ENCODE measurements around the gene PMF1. TPM values are rescaled to one million over a fixed set of nuclear protein-coding genes. Genes with fewer than 3 reads are reported as not detected.

Gene PMF1
- polyA plus RNA-seq, 2 of the 4 experiments (the other 2 are of a cell fraction): 59.8 to 63.9 TPM

- CTCF ChIA-PET: interaction anchor here (0.6 to 2.6 kb wide), 5 partner anchors 8 to 140 kb away, joined by 3 to 9 read pairs (median 3); no protein-coding TSS in a partner anchor
- Histone ChIP-seq H3K4me1 (peaks cover 21% of the 10 kb centered on the region), H3K4me2 (no peak overlapping the region), H3K4me3 (no peak overlapping the region), H3K27ac (no peak overlapping the region), H3K9me3 (no peaks in the 10 kb centered on the region)
- POLR2A ChIA-PET: no interaction called here
- no peak for FAIRE-seq
- ATAC-seq: no peak
- WGBS (ENCODE audit: missing lambda C conversion rate): 94% methylated on average over 11 of the region's 21 CpGs
- no peak for DNase-seq (ENCODE audit: low read depth in 1 of 2, low spot score in 1 of 2)
- TF ChIP-seq NPAS2 (CRISPR knock-in tag; IDR thresholded peaks at IDR 0.05; ENCODE audit: borderline replicate concordance) (no peak), ZFP36 (IDR thresholded peaks at IDR 0.05; ENCODE audit: borderline replicate concordance, partially characterized antibody) (no peak), ATOH8 (CRISPR knock-in tag; IDR thresholded peaks at IDR 0.05; ENCODE audit: low read depth) (no peak), MAX (IDR thresholded peaks at IDR 0.05) (no peak), ZSCAN20 (CRISPR knock-in tag; IDR thresholded peaks at IDR 0.05) (no peak), ESRRA (IDR thresholded peaks at IDR 0.05; ENCODE audit: borderline replicate concordance, low read length) (no peak), CHD4 (IDR thresholded peaks at IDR 0.05; ENCODE audit: borderline replicate concordance) (no peak), JUN (IDR thresholded peaks at IDR 0.05) (no peak)
Observed at GRCh38 chr1:156285437-156285836, 72.6 kb downstream of the PMF1 start.

GRCh38 chr1:156286061-156286460 lies 73.3 kb downstream of the PMF1 start:
- WGBS (ENCODE audit: missing lambda C conversion rate): 93% methylated on average over 8 of the region's 8 CpGs

More at GRCh38 chr1:156286061-156286460, 73.3 kb downstream of the PMF1 start:
- FAIRE-seq (no peak), DNase-seq (ENCODE audit: low read depth in 1 of 2, low spot score in 1 of 2) (no peak), ATAC-seq (no peak)
- Histone ChIP-seq H3K4me1 (peaks cover 16% of the 10 kb centered on the region), H3K4me3 (no peak overlapping the region), H3K4me2 (no peak overlapping the region), H3K27ac (no peak overlapping the region), H3K9me3 (no peaks in the 10 kb centered on the region)
- POLR2A ChIA-PET: interaction anchor here (0.6 kb wide), 1 partner anchor 215 kb away, joined by 3 read pairs; no protein-coding TSS in a partner anchor
- TF ChIP-seq TP53 (CRISPR knock-in tag; IDR thresholded peaks at IDR 0.05) (no peak), HMGXB4 (CRISPR knock-in tag; IDR thresholded peaks at IDR 0.05; ENCODE audit: borderline replicate concordance) (no peak), E2F6 (IDR thresholded peaks at IDR 0.05; ENCODE audit: borderline replicate concordance, low read depth) (no peak), GATA3 (IDR thresholded peaks at IDR 0.05; ENCODE audit: borderline replicate concordance) (no peak), HEYL (CRISPR knock-in tag; IDR thresholded peaks at IDR 0.05) (no peak), ZC3H11A (IDR thresholded peaks at IDR 0.05) (no peak), KDM1A (IDR thresholded peaks at IDR 0.05; ENCODE audit: low read depth) (no peak), ATOH8 (CRISPR knock-in tag; IDR thresholded peaks at IDR 0.05; ENCODE audit: low read depth) (no peak), PBX3 (IDR thresholded peaks at IDR 0.05) (no peak), RNF2 (IDR thresholded peaks at IDR 0.05; ENCODE audit: borderline replicate concordance, low read depth) (no peak), POLR2A (IDR thresholded peaks at IDR 0.05; ENCODE audit: low read length) (no peak), KDM5A (IDR thresholded peaks at IDR 0.05) (no peak), EHMT2 (IDR thresholded peaks at IDR 0.05; ENCODE audit: low read depth) (no peak), HOXB13 (CRISPR knock-in tag; IDR thresholded peaks at IDR 0.05; ENCODE audit: low read depth) (no peak), HOXA7 (CRISPR knock-in tag; IDR thresholded peaks at IDR 0.05) (no peak), FOSL2 (IDR thresholded peaks at IDR 0.05) (no peak), FOSL2 (CRISPR knock-in tag; IDR thresholded peaks at IDR 0.05) (no peak)
- CTCF ChIA-PET: interaction anchor here (1.3 to 1.4 kb wide), 2 partner anchors 49 to 100 kb away, joined by 3 to 4 read pairs; no protein-coding TSS in a partner anchor

Small RNA genes within 50 kb of the gene (small RNA-seq; reads per million reads assigned to genes)
- 0 to 0.16 (median 0) reads per million in 6 experiments for gene RF00568

Other genes with a start within 250 kb of the PMF1 start
- gene ARHGEF2, start 234.5 kb upstream of the PMF1 start, polyA plus RNA-seq (2011; rRNA removed): 67.4 and 69.1 TPM in 2 replicates
- 21.3 to 21.5 TPM (median 21.5 TPM) in 3 replicates for gene ARHGEF2, start 234.5 kb upstream of the PMF1 start, polyA plus RNA-seq (2017; fragmentation: RNase III; extraction: RNeasy Plus Mini Kit Qiagen cat#74134 plus additional on column Dnase treatment)
- 382 and 581 TPM in 2 replicates for gene SSR2, start 192.1 kb upstream of the PMF1 start, polyA plus RNA-seq (2011; rRNA removed)
- 255 to 266 TPM (median 261 TPM) in 3 replicates for gene SSR2, start 192.1 kb upstream of the PMF1 start, polyA plus RNA-seq (2017; fragmentation: RNase III; extraction: RNeasy Plus Mini Kit Qiagen cat#74134 plus additional on column Dnase treatment)
- 42.0 and 47.6 TPM in 2 replicates for gene UBQLN4, start 159.2 kb upstream of the PMF1 start, polyA plus RNA-seq (2011; rRNA removed)
- gene UBQLN4, start 159.2 kb upstream of the PMF1 start, polyA plus RNA-seq (2017; fragmentation: RNase III; extraction: RNeasy Plus Mini Kit Qiagen cat#74134 plus additional on column Dnase treatment): 36.5 to 39.1 TPM (median 38.2 TPM) in 3 replicates
- gene LAMTOR2, start 158.2 kb upstream of the PMF1 start, polyA plus RNA-seq (2011; rRNA removed): 63.0 and 71.4 TPM in 2 replicates
- gene LAMTOR2, start 158.2 kb upstream of the PMF1 start, polyA plus RNA-seq (2017; fragmentation: RNase III; extraction: RNeasy Plus Mini Kit Qiagen cat#74134 plus additional on column Dnase treatment): 151 to 171 TPM (median 166 TPM) in 3 replicates
- 0.11 TPM in 1 of 2 replicates, not detected in the other for gene RAB25, start 151.8 kb upstream of the PMF1 start, polyA plus RNA-seq (2011; rRNA removed)
- not detected in 3 replicates for gene RAB25, start 151.8 kb upstream of the PMF1 start, polyA plus RNA-seq (2017; fragmentation: RNase III; extraction: RNeasy Plus Mini Kit Qiagen cat#74134 plus additional on column Dnase treatment)
- 1.8 and 2.4 TPM in 2 replicates for gene MEX3A, start 130.5 kb upstream of the PMF1 start, polyA plus RNA-seq (2011; rRNA removed)
- gene MEX3A, start 130.5 kb upstream of the PMF1 start, polyA plus RNA-seq (2017; fragmentation: RNase III; extraction: RNeasy Plus Mini Kit Qiagen cat#74134 plus additional on column Dnase treatment): 3.3 to 4.9 TPM (median 4.4 TPM) in 3 replicates
- gene LMNA, start 98.3 kb upstream of the PMF1 start, polyA plus RNA-seq (2011; rRNA removed): 155 and 214 TPM in 2 replicates
- gene LMNA, start 98.3 kb upstream of the PMF1 start, polyA plus RNA-seq (2017; fragmentation: RNase III; extraction: RNeasy Plus Mini Kit Qiagen cat#74134 plus additional on column Dnase treatment): 286 to 310 TPM (median 288 TPM) in 3 replicates
- gene SEMA4A, start 59.4 kb upstream of the PMF1 start, polyA plus RNA-seq (2011; rRNA removed): 0.27 and 0.37 TPM in 2 replicates
- gene SEMA4A, start 59.4 kb upstream of the PMF1 start, polyA plus RNA-seq (2017; fragmentation: RNase III; extraction: RNeasy Plus Mini Kit Qiagen cat#74134 plus additional on column Dnase treatment): 0.04 to 0.09 TPM (median 0.07 TPM) in 3 replicates
- 30.7 and 38.8 TPM in 2 replicates for gene SLC25A44, start 18.9 kb upstream of the PMF1 start, polyA plus RNA-seq (2011; rRNA removed)
- 22.7 to 25.1 TPM (median 23.1 TPM) in 3 replicates for gene SLC25A44, start 18.9 kb upstream of the PMF1 start, polyA plus RNA-seq (2017; fragmentation: RNase III; extraction: RNeasy Plus Mini Kit Qiagen cat#74134 plus additional on column Dnase treatment)
- gene BGLAP, start 29.2 kb downstream of the PMF1 start, polyA plus RNA-seq (2011; rRNA removed): 0.12 and 0.42 TPM in 2 replicates
- gene BGLAP, start 29.2 kb downstream of the PMF1 start, polyA plus RNA-seq (2017; fragmentation: RNase III; extraction: RNeasy Plus Mini Kit Qiagen cat#74134 plus additional on column Dnase treatment): 0.23 to 0.30 TPM in 2 of 3 replicates, not detected in the other
- gene PAQR6, start 35.0 kb downstream of the PMF1 start, polyA plus RNA-seq (2011; rRNA removed): 2.4 and 2.8 TPM in 2 replicates
- gene PAQR6, start 35.0 kb downstream of the PMF1 start, polyA plus RNA-seq (2017; fragmentation: RNase III; extraction: RNeasy Plus Mini Kit Qiagen cat#74134 plus additional on column Dnase treatment): 5.6 to 10.6 TPM (median 8.6 TPM) in 3 replicates
- 25.6 and 38.0 TPM in 2 replicates for gene SMG5, start 69.8 kb downstream of the PMF1 start, polyA plus RNA-seq (2011; rRNA removed)
- gene SMG5, start 69.8 kb downstream of the PMF1 start, polyA plus RNA-seq (2017; fragmentation: RNase III; extraction: RNeasy Plus Mini Kit Qiagen cat#74134 plus additional on column Dnase treatment): 46.4 to 51.5 TPM (median 48.7 TPM) in 3 replicates
- 7.2 and 7.5 TPM in 2 replicates for gene TMEM79, start 71.3 kb downstream of the PMF1 start, polyA plus RNA-seq (2011; rRNA removed)
- 5.7 to 6.3 TPM (median 6.3 TPM) in 3 replicates for gene TMEM79, start 71.3 kb downstream of the PMF1 start, polyA plus RNA-seq (2017; fragmentation: RNase III; extraction: RNeasy Plus Mini Kit Qiagen cat#74134 plus additional on column Dnase treatment)
- 12.4 and 16.9 TPM in 2 replicates for gene GLMP, start 82.7 kb downstream of the PMF1 start, polyA plus RNA-seq (2011; rRNA removed)
- 23.0 to 32.5 TPM (median 29.0 TPM) in 3 replicates for gene GLMP, start 82.7 kb downstream of the PMF1 start, polyA plus RNA-seq (2017; fragmentation: RNase III; extraction: RNeasy Plus Mini Kit Qiagen cat#74134 plus additional on column Dnase treatment)
- gene VHLL, start 86.3 kb downstream of the PMF1 start, polyA plus RNA-seq (2011; rRNA removed): not detected in 2 replicates
- not detected in 3 replicates for gene VHLL, start 86.3 kb downstream of the PMF1 start, polyA plus RNA-seq (2017; fragmentation: RNase III; extraction: RNeasy Plus Mini Kit Qiagen cat#74134 plus additional on column Dnase treatment)
- 528 and 530 TPM in 2 replicates for gene CCT3, start 125.3 kb downstream of the PMF1 start, polyA plus RNA-seq (2011; rRNA removed)
- 804 to 909 TPM (median 824 TPM) in 3 replicates for gene CCT3, start 125.3 kb downstream of the PMF1 start, polyA plus RNA-seq (2017; fragmentation: RNase III; extraction: RNeasy Plus Mini Kit Qiagen cat#74134 plus additional on column Dnase treatment)
- gene TSACC, start 125.5 kb downstream of the PMF1 start, polyA plus RNA-seq (2011; rRNA removed): 3.9 and 4.7 TPM in 2 replicates
- gene TSACC, start 125.5 kb downstream of the PMF1 start, polyA plus RNA-seq (2017; fragmentation: RNase III; extraction: RNeasy Plus Mini Kit Qiagen cat#74134 plus additional on column Dnase treatment): 2.6 to 3.2 TPM (median 3.0 TPM) in 3 replicates
- 0.04 and 0.06 TPM in 2 replicates for gene RHBG, start 156.2 kb downstream of the PMF1 start, polyA plus RNA-seq (2011; rRNA removed)
- 0.08 TPM in 1 of 3 replicates, not detected in the others for gene RHBG, start 156.2 kb downstream of the PMF1 start, polyA plus RNA-seq (2017; fragmentation: RNase III; extraction: RNeasy Plus Mini Kit Qiagen cat#74134 plus additional on column Dnase treatment)

Measured in A549 (cell line).